GM23248 (cell line): ENCODE results near the gene PRKAR1A. TPM values are rescaled to one million over a fixed set of nuclear protein-coding genes. Genes with fewer than 3 reads are reported as not detected.
"Not testable (repeated sequence)": the region's sequence is repeated elsewhere in the genome, so short reads cannot be mapped to it uniquely, and the experiment has no call there.

Source experiments
- DNase-seq: peaks from one replicate; pipeline ENCODE4 v3.0.0-alpha.2; 2015
- H2AFZ ChIP-seq: fragments of 200-600 bp; sonication (generic); 2 replicates; pipeline ENCODE4 v1.6.1; 2016; ENCODE audit warnings: antibody characterized with exemption
- H3F3A ChIP-seq: fragments of 200-600 bp; sonication (generic); 2 replicates; pipeline ENCODE4 v1.6.1; 2016; ENCODE audit warnings: mild to moderate bottlenecking, antibody characterized with exemption, mixed run types; ENCODE audit not compliant: insufficient read depth
- H3K27ac ChIP-seq: fragments of 200-600 bp; sonication (generic); 2 replicates; pipeline ENCODE4 v1.5.1; 2016; ENCODE audit warnings: mild to moderate bottlenecking
- H3K27me3 ChIP-seq: fragments of 200-600 bp; sonication (generic); replicated peaks from 2 replicates; pipeline ENCODE4 v1.6.1; 2016; ENCODE audit warnings: mild to moderate bottlenecking; ENCODE audit not compliant: insufficient read depth
- H3K36me3 ChIP-seq: fragments of 200-600 bp; sonication (generic); 2 replicates; pipeline ENCODE4 v1.6.1; 2016; ENCODE audit warnings: low read depth, mild to moderate bottlenecking
- H3K4me1 ChIP-seq: fragments of 200-600 bp; sonication (generic); 2 replicates; pipeline ENCODE4 v1.6.1; 2016; ENCODE audit warnings: mild to moderate bottlenecking; ENCODE audit not compliant: insufficient read depth
- H3K4me2 ChIP-seq: fragments of 200-600 bp; sonication (generic); one replicate; pipeline ENCODE4 v1.6.1; 2016; ENCODE audit warnings: mild to moderate bottlenecking; ENCODE audit not compliant: unreplicated experiment
- H3K4me3 ChIP-seq: fragments of 200-600 bp; sonication (generic); 2 replicates; pipeline ENCODE4 v1.5.1; 2016; ENCODE audit warnings: mild to moderate bottlenecking
- H3K79me2 ChIP-seq: fragments of 200-600 bp; sonication (generic); 2 replicates; pipeline ENCODE4 v1.6.1; 2016; ENCODE audit warnings: mild to moderate bottlenecking; ENCODE audit not compliant: insufficient read depth
- H3K9ac ChIP-seq: fragments of 200-600 bp; sonication (generic); 2 replicates; pipeline ENCODE4 v1.6.1; 2016; ENCODE audit warnings: mild to moderate bottlenecking
- H3K9me2 ChIP-seq: fragments of 200-600 bp; sonication (generic); 2 replicates; pipeline ENCODE4 v1.6.1; 2016; ENCODE audit warnings: mixed run types, mild to moderate bottlenecking, moderate library complexity; ENCODE audit not compliant: insufficient read depth
- H3K9me3 ChIP-seq: fragments of 200-600 bp; sonication (generic); one replicate; pipeline ENCODE4 v1.6.1; 2017; ENCODE audit warnings: low read depth
- H4K20me1 ChIP-seq: fragments of 200-600 bp; sonication (generic); 2 replicates; pipeline ENCODE4 v1.6.0; 2016; ENCODE audit not compliant: insufficient read depth
- EZH2 ChIP-seq: fragments of 200-600 bp; sonication (generic); IDR thresholded peaks from 2 replicates; pipeline ENCODE4 v1.6.1; 2018; ENCODE audit warnings: antibody characterized with exemption, mild to moderate bottlenecking; ENCODE audit not compliant: insufficient read depth, poor library complexity, severe bottlenecking
- EZH2phosphoT487 ChIP-seq: fragments of 200-600 bp; sonication (generic); IDR thresholded peaks from 2 replicates; pipeline ENCODE4 v1.6.1; 2018; ENCODE audit warnings: antibody characterized with exemption, moderate library complexity, mild to moderate bottlenecking, low read depth; ENCODE audit not compliant: insufficient read depth
- WGBS, 2 experiments: methylation state at CpG; one replicate each; pipeline ENCODE4 v1.1.6; 2015 to 2017; ENCODE audit warnings: low lambda C conversion rate in 2 of 2, low coverage in 1 of 2; ENCODE audit errors: missing lambda C conversion rate in 2 of 2; 5-methylcytosine and 5-hydroxymethylcytosine counted together
- in situ Hi-C: fragments of 300-500 bp; cut with MboI; formaldehyde crosslinking; loops from 2 replicates; pipeline ENCODE4 v1.15.0; 2020
- polyA plus RNA-seq: library from polyadenylated mRNA; unstranded; fragments of >200 nt; fragmentation: Nextera tagmentation; extraction: Ambion mirVana; gene quantifications from 2 replicates; pipeline ENCODE4 v1.2.1, GENCODE V29; 2016
- total RNA-seq: library from RNA; depleted of rRNA; stranded (reverse); fragments of >200 nt; shearing (Covaris generic); gene quantifications from 2 replicates; pipeline ENCODE4 v1.2.3, GENCODE V29; 2014

The PRKAR1A gene
- total and polyA plus RNA-seq, 2 experiments from 2014 or later, result 281 to 331 TPM

DNA sequence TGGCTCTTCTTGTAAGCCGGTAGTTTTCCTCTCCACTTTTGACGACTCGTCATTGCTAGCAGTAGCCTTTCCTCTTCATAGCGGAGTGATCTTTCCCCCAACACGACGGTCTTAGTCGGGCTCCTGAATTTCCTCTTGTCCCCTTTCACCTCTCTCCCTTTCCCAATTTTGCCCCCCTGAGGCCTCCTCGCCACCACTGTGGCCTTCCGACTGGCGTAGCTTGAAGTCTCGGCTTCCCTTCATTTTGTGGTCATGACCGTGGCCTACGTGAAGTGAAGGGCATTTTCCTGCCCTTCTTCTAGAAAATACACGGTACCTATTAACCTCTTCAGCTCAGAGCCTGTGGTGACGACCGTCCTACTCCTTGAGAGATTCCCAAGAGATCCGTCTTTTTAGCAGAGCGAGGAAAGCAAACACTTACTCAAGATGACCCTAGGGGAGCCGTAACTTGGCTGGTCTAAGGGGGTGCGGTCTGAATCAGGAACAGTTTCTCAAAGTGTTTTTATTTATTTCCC, 787 bp downstream of the PRKAR1A start:
- Histone ChIP-seq H3K4me2 (peak overlapping the region; percentile 95), H3K36me3 (peaks cover 27% of the 10 kb centered on the region), H2AFZ (peak overlapping the region; percentile 97; the same call in 1 of the 2 replicates), H4K20me1 (peaks cover 30% of the 10 kb centered on the region; the same call in 1 of the 2 replicates), H3K9me2 (no peaks in the 10 kb centered on the region), H3K9ac (peak overlapping the region; percentile 97), H3K27ac (peak overlapping the region; percentile 95), H3F3A (peaks cover 29% of the 10 kb centered on the region), H3K4me3 (peak overlapping the region; percentile 99), H3K4me1 (peaks cover 30% of the 10 kb centered on the region), H3K79me2 (peaks cover 58% of the 10 kb centered on the region), H3K9me3 (no peaks in the 10 kb centered on the region), H3K27me3 (no peaks in the 10 kb centered on the region)
- 1% methylated on average over 20 of the region's 20 CpGs for WGBS, 2 experiments
- peak; percentile 69 for DNase-seq
- TF ChIP-seq EZH2phosphoT487 (no peak), EZH2 (no peak)
- in situ Hi-C loops, result no loop called here

DNA sequence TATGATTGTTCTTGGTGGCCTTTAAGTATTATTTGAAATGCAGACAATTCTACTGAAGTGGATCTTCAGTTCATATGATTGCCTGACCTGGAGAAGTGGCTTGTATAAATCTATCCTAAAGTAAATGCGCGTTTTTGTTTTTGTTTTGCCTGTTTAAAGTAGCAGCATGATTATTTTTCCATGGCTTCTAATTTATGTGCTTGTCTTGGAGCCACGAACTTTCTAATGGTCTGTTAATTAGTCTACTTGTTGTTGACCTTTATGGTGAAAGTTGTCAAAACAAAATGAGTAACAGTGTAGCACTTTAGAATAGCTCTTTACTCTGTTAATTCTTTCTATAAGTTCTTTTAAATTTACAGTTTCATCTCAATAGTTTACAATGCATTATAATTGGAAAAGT, 1.7 kb downstream of the PRKAR1A start:
- peaks cover 30% of the 10 kb centered on the region; the same call in 1 of the 2 replicates for H4K20me1 ChIP-seq
- WGBS, 2 experiments, result 2 to 3% methylated on average over 3 of the region's 3 CpGs
- in situ Hi-C loops, result no loop called here
- H3K9me3 ChIP-seq, result no peaks in the 10 kb centered on the region
- H3K4me1 ChIP-seq, result peaks cover 30% of the 10 kb centered on the region
- H3K9me2 ChIP-seq, result no peaks in the 10 kb centered on the region
- H2AFZ ChIP-seq, result no peak overlapping the region
- peak overlapping the region; percentile 99 for H3K4me3 ChIP-seq
- H3K9ac ChIP-seq, result peak overlapping the region; percentile 97
- peaks cover 33% of the 10 kb centered on the region for H3K36me3 ChIP-seq
- H3K79me2 ChIP-seq, result peaks cover 67% of the 10 kb centered on the region
- peaks cover 28% of the 10 kb centered on the region for H3F3A ChIP-seq
- no peaks in the 10 kb centered on the region for H3K27me3 ChIP-seq
- peak overlapping the region; percentile 95 for H3K4me2 ChIP-seq
- DNase-seq, result no peak
- peak overlapping the region; percentile 95 for H3K27ac ChIP-seq
- TF ChIP-seq EZH2phosphoT487, result no peak

DNA sequence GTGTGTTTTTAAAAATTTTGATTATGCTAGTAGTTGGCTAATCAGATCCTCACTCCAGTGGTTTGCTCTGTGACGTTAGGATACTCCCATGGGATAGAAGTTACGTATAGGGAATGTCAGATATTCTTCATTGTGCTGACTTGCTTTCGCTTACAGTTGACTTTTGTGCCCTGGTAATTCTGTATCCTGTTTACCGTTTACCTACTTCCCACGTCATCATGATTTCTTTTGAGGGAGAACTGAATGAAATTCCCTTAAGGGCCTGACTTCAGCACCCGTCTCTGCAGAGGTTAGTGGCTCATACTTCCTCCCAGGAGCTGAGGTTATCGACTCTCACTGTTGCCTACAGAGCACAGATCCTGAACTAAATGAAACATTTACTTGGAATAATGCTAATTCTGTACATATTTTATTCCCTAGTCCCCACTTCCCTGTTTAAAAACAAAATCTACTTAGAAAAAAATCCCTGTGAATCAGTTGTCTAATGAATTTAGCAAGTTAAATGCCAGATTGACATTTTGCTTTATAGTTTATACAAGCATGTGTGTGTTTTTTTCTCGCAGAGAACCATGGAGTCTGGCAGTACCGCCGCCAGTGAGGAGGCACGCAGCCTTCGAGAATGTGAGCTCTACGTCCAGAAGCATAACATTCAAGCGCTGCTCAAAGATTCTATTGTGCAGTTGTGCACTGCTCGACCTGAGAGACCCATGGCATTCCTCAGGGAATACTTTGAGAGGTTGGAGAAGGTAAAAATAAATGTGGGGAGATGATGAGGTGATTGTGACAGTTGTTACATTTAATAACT, 2.8 kb downstream of the PRKAR1A start:
- in situ Hi-C loops, result no loop called here
- Histone ChIP-seq H3K27me3 (no peaks in the 10 kb centered on the region), H3K27ac (peak overlapping the region; percentile 95), H3K4me2 (peak overlapping the region; percentile 95), H2AFZ (no peak overlapping the region), H4K20me1 (peaks cover 30% of the 10 kb centered on the region; the same call in 1 of the 2 replicates), H3K9me2 (no peaks in the 10 kb centered on the region), H3K4me1 (peaks cover 30% of the 10 kb centered on the region), H3K79me2 (peaks cover 78% of the 10 kb centered on the region), H3K4me3 (peak overlapping the region; percentile 99), H3K9ac (peak overlapping the region; percentile 97), H3K36me3 (peaks cover 43% of the 10 kb centered on the region), H3K9me3 (no peaks in the 10 kb centered on the region), H3F3A (peaks cover 28% of the 10 kb centered on the region)
- peak; percentile 69 for DNase-seq
- TF ChIP-seq EZH2 (no peak), EZH2phosphoT487 (no peak)
- WGBS, 2 experiments, result 44 to 45% methylated on average over 15 of the region's 15 CpGs

DNA sequence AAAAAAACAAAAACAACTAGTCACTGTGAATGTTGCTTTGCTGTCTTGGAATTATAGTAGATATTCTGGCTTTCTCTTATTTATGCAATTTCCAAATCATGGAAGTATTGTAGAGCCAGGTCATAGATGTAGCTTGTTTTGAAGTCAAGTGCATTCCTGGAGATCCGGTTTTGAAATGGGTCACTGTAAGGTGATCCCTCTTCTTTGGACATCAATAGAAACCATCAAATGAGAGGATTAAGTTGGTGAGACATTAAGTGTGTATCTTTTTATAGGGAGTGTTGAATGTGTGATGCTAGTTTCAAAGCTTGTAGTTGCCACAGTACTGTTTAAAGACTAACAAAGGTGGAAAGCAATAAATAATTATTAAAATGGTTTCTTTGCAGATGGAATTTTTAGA, 4.5 kb downstream of the PRKAR1A start:
- Histone ChIP-seq H3K4me3 (no peak overlapping the region), H3K36me3 (peaks cover 49% of the 10 kb centered on the region), H3K9me3 (no peaks in the 10 kb centered on the region), H4K20me1 (peaks cover 32% of the 10 kb centered on the region; the same call in 1 of the 2 replicates), H3K27ac (no peak overlapping the region), H2AFZ (no peak overlapping the region), H3K79me2 (peaks cover 95% of the 10 kb centered on the region), H3K27me3 (no peaks in the 10 kb centered on the region), H3K9me2 (no peaks in the 10 kb centered on the region), H3K9ac (no peak overlapping the region), H3F3A (peaks cover 28% of the 10 kb centered on the region), H3K4me1 (peaks cover 26% of the 10 kb centered on the region), H3K4me2 (no peak overlapping the region)
- WGBS, 2 experiments, result 87 to 92% methylated on average over 1 of the region's 1 CpG
- in situ Hi-C loops, result no loop called here
- DNase-seq, result no peak
- no peak for TF ChIP-seq EZH2phosphoT487
- TF ChIP-seq EZH2, result no peak

DNA sequence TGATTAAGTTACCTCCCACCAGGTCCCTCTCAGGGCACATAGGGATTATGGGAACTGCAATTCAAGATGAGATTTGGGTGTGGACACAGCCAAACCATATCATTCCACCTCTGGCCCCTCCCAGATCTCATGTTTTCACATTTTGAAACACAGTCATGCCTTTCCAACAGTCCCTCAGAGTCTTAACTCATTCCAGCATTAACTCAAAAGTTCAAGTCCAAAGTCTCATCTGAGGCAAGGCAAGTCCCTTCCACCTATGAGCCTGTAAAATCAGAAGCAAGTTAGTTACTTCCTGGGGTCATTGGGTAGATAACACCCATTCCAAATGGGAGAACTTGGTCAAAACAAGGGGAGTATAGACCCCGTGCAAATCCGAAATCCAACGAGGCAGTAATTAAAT, 5.4 kb downstream of the PRKAR1A start:
- Histone ChIP-seq H3K4me1 (peaks cover 26% of the 10 kb centered on the region), H4K20me1 (peaks cover 41% of the 10 kb centered on the region; the same call in 1 of the 2 replicates), H3F3A (peaks cover 28% of the 10 kb centered on the region), H3K79me2 (peaks cover 100% of the 10 kb centered on the region), H3K36me3 (peaks cover 55% of the 10 kb centered on the region)
- H3K9ac ChIP-seq, DNase-seq, H3K27ac ChIP-seq, H3K9me2 ChIP-seq, H3K4me3 ChIP-seq, H3K27me3 ChIP-seq, H2AFZ ChIP-seq, H3K9me3 ChIP-seq, in situ Hi-C loops, H3K4me2 ChIP-seq: not testable (repeated sequence)
- 98 to 99% methylated on average over 3 of the region's 3 CpGs for WGBS, 2 experiments
